H1 (cell line): ENCODE data around the gene GDI2. TPM values are rescaled to one million over a fixed set of nuclear protein-coding genes. Genes with fewer than 3 reads are reported as not detected.

Experiments used
- CTCF ChIA-PET: fragments of 300-600 bp; sonication (Branson Sonifier 250); formaldehyde crosslinking; loops from one replicate; lab custom pipeline; 2021; ENCODE audit not compliant: partially characterized antibody; lab: Charles Lee
- POLR2A ChIA-PET: fragments of 300-600 bp; sonication (Branson Sonifier 250); formaldehyde crosslinking; loops from one replicate; lab custom pipeline; 2021; ENCODE audit warnings: inconsistent platforms; ENCODE audit not compliant: partially characterized antibody; lab: Charles Lee
- DNase-seq, 2 experiments: peaks; one replicate each; pipeline versions ENCODE4 v3.0.0 to v3.0.0-alpha.2; 2010 to 2022; ENCODE audit warnings: low spot score in 2 of 2, low read depth in 1 of 2, mixed read lengths in 1 of 2
- FAIRE-seq: peaks from 2 replicates; lab custom pipeline; 2011; peaks lifted over from hg19 to GRCh38; lab: Jason Lieb, UNC
- H2AFZ ChIP-seq: 2 replicates; pipeline ENCODE4 v1.8.1; 2012; ENCODE audit warnings: low read length, inconsistent platforms
- H2AK5ac ChIP-seq: 2 replicates; pipeline ENCODE4 v1.6.1; 2013; ENCODE audit warnings: low read depth, low read length
- H2BK120ac ChIP-seq: replicated peaks from 2 replicates; pipeline ENCODE3; 2013; ENCODE audit warnings: low read depth, low read length, inconsistent platforms
- H2BK12ac ChIP-seq: 2 replicates; pipeline ENCODE4 v1.6.1; 2013; ENCODE audit warnings: low read depth, low read length
- H2BK15ac ChIP-seq: 2 replicates; pipeline ENCODE4 v1.6.1; 2013; ENCODE audit warnings: low read length
- H2BK20ac ChIP-seq: 2 replicates; pipeline ENCODE4 v1.6.1; 2013; ENCODE audit warnings: low read length
- H2BK5ac ChIP-seq: 2 replicates; pipeline ENCODE4 v1.6.1; 2013; ENCODE audit warnings: low read depth, low read length
- H3K14ac ChIP-seq: 2 replicates; pipeline ENCODE4 v1.6.1; 2013; ENCODE audit warnings: inconsistent platforms; ENCODE audit not compliant: insufficient read length
- H3K18ac ChIP-seq: 2 replicates; pipeline ENCODE4 v1.6.1; 2013; ENCODE audit warnings: low read length; ENCODE audit errors: extremely low read depth
- H3K23ac ChIP-seq: 2 replicates; pipeline ENCODE4 v1.6.1; 2013; ENCODE audit warnings: inconsistent platforms; ENCODE audit not compliant: insufficient read length
- H3K23me2 ChIP-seq: 2 replicates; pipeline ENCODE4 v1.6.1; 2013; ENCODE audit warnings: low read depth, low read length
- H3K27ac ChIP-seq: 2 replicates; pipeline ENCODE4 v1.6.1; 2011; ENCODE audit warnings: low read depth, low read length, inconsistent platforms
- H3K27me3 ChIP-seq, 4 experiments: replicated peaks in 1 of 4; 1 replicate in 1 of 4; 2 replicates in 3 of 4; pipeline versions ENCODE4 v1.6.1 to v1.8.1; 2011 to 2013; ENCODE audit warnings: low read length in 3 of 4, mild to moderate bottlenecking in 3 of 4, inconsistent platforms in 2 of 4, mixed read lengths in 2 of 4, moderate library complexity in 1 of 4; ENCODE audit not compliant: control insufficient read depth in 3 of 4, insufficient read depth in 3 of 4; ENCODE audit errors: extremely low read depth in 1 of 4
- H3K36me3 ChIP-seq, 4 experiments: 2 replicates each; pipeline versions ENCODE4 v1.6.1 to v1.8.1; 2011 to 2013; ENCODE audit warnings: mild to moderate bottlenecking in 4 of 4, low read length in 3 of 4, moderate library complexity in 2 of 4, control low read depth in 1 of 4, inconsistent platforms in 1 of 4; ENCODE audit not compliant: insufficient read depth in 4 of 4, control insufficient read depth in 2 of 4
- H3K4ac ChIP-seq: replicated peaks from 2 replicates; pipeline ENCODE3; 2013; ENCODE audit warnings: low read length, low read depth, mixed read lengths, inconsistent platforms; ENCODE audit not compliant: insufficient read length
- H3K4me1 ChIP-seq, 4 experiments: replicated peaks in 1 of 4; 1 replicate in 1 of 4; 2 replicates in 3 of 4; pipeline versions ENCODE4 v1.6.1 to v1.8.1; 2011 to 2013; ENCODE audit warnings: low read length in 3 of 4, inconsistent platforms in 2 of 4, mixed read lengths in 1 of 4; ENCODE audit not compliant: insufficient read depth in 4 of 4, control insufficient read depth in 3 of 4
- H3K4me2 ChIP-seq, 2 experiments: 2 replicates each; pipeline versions ENCODE4 v1.6.1 to v1.8.1; 2011 to 2013; ENCODE audit warnings: low read depth in 2 of 2, low read length in 2 of 2, control low read depth in 1 of 2, inconsistent platforms in 1 of 2, mild to moderate bottlenecking in 1 of 2; ENCODE audit not compliant: insufficient read depth in 1 of 2
- H3K4me3 ChIP-seq, 4 experiments: fragments of 200-600, 300-600 bp in 1 of 4; sonication (generic), shearing (Covaris generic), sonication (Bioruptor Twin) in 1 of 4; 2 replicates each; pipeline versions ENCODE4 v1.5.1 to v1.8.1; 2011 to 2016; ENCODE audit warnings: low read length in 4 of 4, low read depth in 3 of 4, control low read depth in 2 of 4, inconsistent platforms in 2 of 4, mild to moderate bottlenecking in 2 of 4, mixed read lengths in 1 of 4, moderate library complexity in 1 of 4; ENCODE audit not compliant: insufficient read depth in 2 of 4; ENCODE audit errors: extremely low read depth in 1 of 4
- H3K56ac ChIP-seq: replicated peaks from 2 replicates; pipeline ENCODE3; 2013; ENCODE audit warnings: low read depth, mild to moderate bottlenecking, mixed read lengths, low read length, inconsistent platforms; ENCODE audit not compliant: insufficient read length
- H3K79me1 ChIP-seq: 2 replicates; pipeline ENCODE4 v1.6.1; 2013; ENCODE audit warnings: low read depth, low read length, control low read depth
- H3K79me2 ChIP-seq, 2 experiments: 2 replicates each; pipeline versions ENCODE4 v1.6.1 to v1.8.1; 2012 to 2013; ENCODE audit warnings: low read length in 2 of 2, mild to moderate bottlenecking in 2 of 2, inconsistent platforms in 1 of 2; ENCODE audit not compliant: insufficient read depth in 2 of 2, control insufficient read depth in 1 of 2
- H3K9ac ChIP-seq, 4 experiments: replicated peaks in 1 of 4; 1 replicate in 1 of 4; 2 replicates in 3 of 4; pipeline versions ENCODE4 v1.6.1 to v1.8.1; 2011 to 2013; ENCODE audit warnings: low read depth in 3 of 4, low read length in 3 of 4, control low read depth in 2 of 4, mild to moderate bottlenecking in 2 of 4, moderate library complexity in 2 of 4, inconsistent platforms in 1 of 4; ENCODE audit errors: extremely low read depth in 1 of 4
- H3K9me3 ChIP-seq, 2 experiments: 2 replicates each; pipeline versions ENCODE4 v1.6.1 to v1.8.1; 2012 to 2013; ENCODE audit warnings: mild to moderate bottlenecking in 2 of 2, moderate library complexity in 2 of 2, control low read depth in 1 of 2, inconsistent platforms in 1 of 2, low read depth in 1 of 2, low read length in 1 of 2, mixed read lengths in 1 of 2; ENCODE audit not compliant: insufficient read depth in 2 of 2
- H4K20me1 ChIP-seq, 2 experiments: replicated peaks in 1 of 2; 2 replicates each; pipeline versions ENCODE3 to v1.8.1; 2011 to 2013; ENCODE audit warnings: inconsistent platforms in 2 of 2, low read length in 2 of 2, mild to moderate bottlenecking in 1 of 2; ENCODE audit not compliant: insufficient read depth in 2 of 2, control insufficient read depth in 1 of 2
- H4K5ac ChIP-seq: 2 replicates; pipeline ENCODE4 v1.6.1; 2013; ENCODE audit warnings: low read length, low read depth, mixed read lengths, inconsistent platforms; ENCODE audit not compliant: insufficient read length
- H4K8ac ChIP-seq: 2 replicates; pipeline ENCODE4 v1.8.0; 2013; ENCODE audit warnings: mild to moderate bottlenecking, moderate library complexity, low read length, inconsistent platforms; ENCODE audit not compliant: insufficient read depth; ENCODE audit errors: extremely low read depth
- H4K91ac ChIP-seq: replicated peaks from 2 replicates; pipeline ENCODE3; 2013; ENCODE audit warnings: low read length, mixed read lengths, inconsistent platforms; ENCODE audit not compliant: insufficient read length
- BACH1 ChIP-seq: IDR thresholded peaks from 2 replicates; pipeline ENCODE4 v1.6.1; 2012; ENCODE audit warnings: low read length, improper control_type of control experiment
- CHD2 ChIP-seq: IDR thresholded peaks from 2 replicates; pipeline ENCODE4 v1.6.1; 2012; ENCODE audit warnings: low read length, improper control_type of control experiment
- HDAC2 ChIP-seq, 2 experiments: fragments of 300-600 bp in 1 of 2; sonication (generic) in 1 of 2; IDR thresholded peaks; 2 replicates each; pipeline ENCODE4 v1.6.1; 2011 to 2012; ENCODE audit warnings: low read depth in 2 of 2, low read length in 2 of 2, mild to moderate bottlenecking in 2 of 2, moderate library complexity in 2 of 2, borderline replicate concordance in 1 of 2, inconsistent platforms in 1 of 2
- MAFK ChIP-seq: IDR thresholded peaks from 2 replicates; pipeline ENCODE4 v1.6.1; 2012; ENCODE audit warnings: low read depth, mild to moderate bottlenecking, improper control_type of control experiment, low read length
- POU5F1 ChIP-seq: IDR thresholded peaks from 2 replicates; pipeline ENCODE4 v1.6.1; 2011; ENCODE audit warnings: low read depth, mild to moderate bottlenecking, low read length, moderate library complexity
- RNF2 ChIP-seq: fragments of 200-900, 300-1000 bp; sonication (generic); IDR thresholded peaks from 2 replicates; pipeline ENCODE4 v1.7.1; 2016; ENCODE audit warnings: borderline replicate concordance, low read depth, mild to moderate bottlenecking, antibody characterized with exemption, low read length; ENCODE audit not compliant: poor library complexity, severe bottlenecking; ENCODE audit errors: missing control alignments
- WGBS, 2 experiments: shearing (Covaris generic) in 1 of 2; methylation state at CpG; one replicate each; pipeline versions ENCODE4 v1.1.6 to v1.1.7; 2013 to 2015; ENCODE audit warnings: low lambda C conversion rate in 2 of 2, mixed read lengths in 2 of 2, inconsistent platforms in 1 of 2, low coverage in 1 of 2, missing lambda C conversion rate in 1 of 2; ENCODE audit not compliant: insufficient replicate concordance in 2 of 2, insufficient coverage in 1 of 2, insufficient read length in 1 of 2; ENCODE audit errors: extremely low coverage in 1 of 2, missing lambda C conversion rate in 1 of 2; 5-methylcytosine and 5-hydroxymethylcytosine counted together
- polyA plus RNA-seq, 7 experiments: library from polyadenylated mRNA; depleted of rRNA in 3 of 7; stranded (reverse) in 5 of 7; unstranded in 2 of 7; fragments of >200 nt in 5 of 7; fragments of 200-250 nt in 2 of 7; gene quantifications; 1 replicate in 5 of 7; 2 replicates in 1 of 7; 4 replicates in 1 of 7; pipeline versions ENCODE4 v1.2.1 to v1.2.3, GENCODE V29; 2011 to 2013; ENCODE audit warnings: missing spikeins in 2 of 7, mixed read lengths in 2 of 7
- total RNA-seq: library from RNA; stranded (reverse); fragmentation: NEBNext Ultra II Directional; extraction: Animal tissue kit (Norgen Biotek cat#: 25700); gene quantifications from 2 replicates; pipeline ENCODE4 v1.2.1, GENCODE V29; 2021
- TF ChIP-seq, protein P1 (sequence below): IDR thresholded peaks from 2 replicates; pipeline ENCODE4 v1.6.1; 2011; ENCODE audit warnings: low read depth, mild to moderate bottlenecking, low read length; ENCODE audit not compliant: insufficient read depth

The GDI2 gene
- total and polyA plus RNA-seq, 2 of the 8 experiments (the other 6 are each of a cell fraction or from before 2014, with no cell fraction given): 168 to 385 TPM

DNA sequence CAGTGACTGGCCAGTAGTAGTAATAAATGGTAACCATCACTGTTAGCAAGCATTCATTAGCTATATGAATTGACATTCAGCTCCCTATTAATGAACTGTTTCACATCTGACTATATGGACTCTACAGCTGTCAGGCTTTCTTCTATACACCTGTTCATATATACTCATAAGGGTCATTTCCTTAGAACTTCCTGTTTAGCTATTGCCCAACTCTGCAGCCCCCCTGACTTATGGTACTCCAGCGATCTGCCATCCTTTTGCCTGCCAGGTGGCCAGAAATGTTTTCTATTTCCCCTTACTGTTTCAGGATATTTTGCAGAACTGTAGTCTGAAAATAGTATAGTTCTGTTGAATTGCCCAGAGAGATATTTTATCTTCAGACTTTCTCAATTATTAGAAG lies 72.0 kb downstream of the GDI2 start:
- no peak overlapping the region for H3K9ac ChIP-seq
- no peaks in the 10 kb centered on the region for H3K79me1 ChIP-seq
- no peaks in the 10 kb centered on the region for H3K23me2 ChIP-seq
- no peak overlapping the region for H3K27ac ChIP-seq
- ChIA-PET POLR2A (no interaction called here), CTCF (interaction anchor here (1.0 to 1.3 kb wide), 2 partner anchors 12 to 118 kb away, joined by 4 read pairs; no protein-coding TSS in a partner anchor)
- H3K9me3 ChIP-seq: no peaks in the 10 kb centered on the region
- no peaks in the 10 kb centered on the region for H4K20me1 ChIP-seq
- peaks cover 2 to 52% (median 26%) of the 10 kb centered on the region in 4 experiments for H3K36me3 ChIP-seq
- H4K91ac ChIP-seq: no peak overlapping the region
- no peak overlapping the region for H2AFZ ChIP-seq
- H3K18ac ChIP-seq: no peak overlapping the region
- H3K4me2 ChIP-seq: no peak overlapping the region
- no peak overlapping the region for H3K4ac ChIP-seq
- DNase-seq (no peak), FAIRE-seq (no peak)
- H3K79me2 ChIP-seq: no peaks in the 10 kb centered on the region
- no peaks in the 10 kb centered on the region; a peak in 1 of 7 replicates for H3K4me1 ChIP-seq
- H2BK120ac ChIP-seq: no peak overlapping the region
- H2BK15ac ChIP-seq: no peak overlapping the region
- no peak overlapping the region for H4K5ac ChIP-seq
- no peaks in the 10 kb centered on the region for H3K27me3 ChIP-seq
- H2BK12ac ChIP-seq: no peak overlapping the region
- H2BK20ac ChIP-seq: no peak overlapping the region
- H3K14ac ChIP-seq: no peak overlapping the region
- no peak for TF ChIP-seq POU5F1
- no peak for TF ChIP-seq CHD2
- TF ChIP-seq BACH1: no peak
- TF ChIP-seq, protein P1, sequence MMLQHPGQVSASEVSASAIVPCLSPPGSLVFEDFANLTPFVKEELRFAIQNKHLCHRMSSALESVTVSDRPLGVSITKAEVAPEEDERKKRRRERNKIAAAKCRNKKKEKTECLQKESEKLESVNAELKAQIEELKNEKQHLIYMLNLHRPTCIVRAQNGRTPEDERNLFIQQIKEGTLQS: no peak
- TF ChIP-seq RNF2: no peak
- no peak for TF ChIP-seq HDAC2 (IDR thresholded peaks at IDR 0.05; ENCODE audit: borderline replicate concordance in 1 of 2, low read depth in 2 of 2, low read length in 2 of 2)
- no peak for TF ChIP-seq MAFK
- H2AK5ac ChIP-seq: no peak overlapping the region
- H4K8ac ChIP-seq: no peak overlapping the region
- WGBS, 2 experiments: 94% methylated on average over 1 of the region's 1 CpG; no CpG with 5 or more reads in 1 of the 2 experiments
- H2BK5ac ChIP-seq: no peak overlapping the region
- no peak overlapping the region for H3K23ac ChIP-seq
- H3K4me3 ChIP-seq: no peak overlapping the region
- H3K56ac ChIP-seq: no peak overlapping the region
